SHP77 treated with DMSO at 0.1 percent for 48 hours (cell line): ENCODE data around the gene TTLL11.

ENCODE experiments used
- DNase-seq: peaks from one replicate; lab custom pipeline; 2025; lab: John Stamatoyannopoulos, UW

Gene TTLL11

DNA sequence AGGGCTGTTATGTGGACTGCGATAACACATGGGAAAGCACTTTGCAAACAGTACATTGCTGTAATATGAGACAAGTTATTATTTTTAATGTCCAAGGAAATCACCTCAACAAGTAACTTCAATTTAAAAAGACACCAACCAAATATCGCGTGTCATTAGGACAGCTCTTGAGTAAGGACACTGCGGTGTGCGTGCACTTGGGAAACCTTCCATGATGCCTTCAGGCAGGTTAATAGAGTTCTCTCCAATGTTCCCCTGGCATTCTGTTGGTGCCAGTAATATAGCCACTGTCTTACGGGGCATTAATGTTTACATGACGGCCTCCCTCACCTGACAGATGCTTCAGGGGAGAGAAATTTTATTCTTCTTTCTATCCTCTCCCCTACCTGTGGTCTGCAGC is 42.9 kb downstream of the TTLL11 start:
- no peak for DNase-seq

DNA sequence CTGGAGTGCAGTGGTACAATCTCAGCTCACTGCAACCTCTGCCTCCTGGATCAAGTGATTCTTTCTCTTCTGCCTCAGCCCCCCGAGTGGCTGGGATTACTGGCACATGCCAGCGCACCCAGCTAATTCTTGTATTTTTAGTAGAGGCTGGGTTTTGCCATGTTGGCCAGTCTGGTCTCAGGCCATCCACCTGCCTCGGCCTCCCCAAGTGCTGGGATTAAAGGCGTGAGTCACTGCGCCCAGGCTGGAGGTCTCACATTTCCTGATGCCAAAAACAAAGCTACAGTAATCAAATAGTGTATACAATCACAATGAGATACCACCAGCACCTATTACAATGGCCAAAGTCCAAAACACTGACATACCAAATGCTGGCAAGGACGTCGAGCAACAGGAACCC is 51.1 kb downstream of the TTLL11 start:
- no peak for DNase-seq

DNA sequence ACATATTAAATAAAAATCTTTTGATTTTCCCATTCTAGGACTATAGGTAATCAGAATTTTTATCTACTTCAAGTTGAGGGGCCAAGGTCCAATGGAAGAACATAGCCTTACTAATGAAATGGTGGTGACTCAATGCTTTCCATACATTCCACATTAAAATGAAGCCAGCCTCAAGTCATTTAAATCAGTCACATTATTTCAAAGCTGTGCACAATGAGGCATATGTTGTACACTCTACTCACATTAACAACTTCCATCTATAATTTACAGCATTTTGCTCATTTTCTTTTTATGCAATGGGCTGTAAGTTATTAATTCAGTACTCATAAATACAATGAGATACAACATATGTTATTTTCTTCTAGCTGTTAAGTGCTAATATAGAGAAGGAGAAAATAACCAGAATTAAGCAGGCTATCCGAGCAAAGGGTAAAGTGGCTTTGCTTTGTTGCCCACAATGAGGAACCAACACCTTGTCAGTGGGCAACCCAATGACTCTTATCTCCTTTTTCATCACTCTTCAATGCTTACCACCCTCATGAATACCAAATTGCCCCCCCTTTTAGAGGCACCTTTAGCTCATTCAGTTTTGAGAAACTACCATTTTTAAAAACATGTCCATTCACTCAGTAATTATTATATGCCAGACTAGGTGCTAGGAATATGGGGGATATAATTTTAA is 52.4 kb downstream of the TTLL11 start:
- no peak for DNase-seq

DNA sequence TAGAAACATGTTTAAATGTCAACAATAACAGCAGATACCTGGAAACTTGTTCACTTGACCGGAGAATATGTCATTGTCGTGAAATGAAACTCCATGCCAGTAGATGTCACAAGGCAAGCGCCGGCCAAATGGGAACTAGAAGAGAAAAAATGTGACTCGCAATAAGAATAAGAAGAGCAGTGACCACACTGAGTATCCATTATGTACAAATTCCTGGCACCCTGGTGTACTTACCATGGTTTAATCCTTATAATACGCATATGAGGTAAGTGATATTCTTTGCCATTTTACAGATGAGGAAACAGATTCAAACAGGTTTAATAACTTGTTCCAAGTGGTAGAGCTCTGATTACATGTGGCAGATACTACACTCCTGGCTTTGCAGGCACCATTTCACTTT is 53.9 kb downstream of the TTLL11 start:
- no peak for DNase-seq

DNA sequence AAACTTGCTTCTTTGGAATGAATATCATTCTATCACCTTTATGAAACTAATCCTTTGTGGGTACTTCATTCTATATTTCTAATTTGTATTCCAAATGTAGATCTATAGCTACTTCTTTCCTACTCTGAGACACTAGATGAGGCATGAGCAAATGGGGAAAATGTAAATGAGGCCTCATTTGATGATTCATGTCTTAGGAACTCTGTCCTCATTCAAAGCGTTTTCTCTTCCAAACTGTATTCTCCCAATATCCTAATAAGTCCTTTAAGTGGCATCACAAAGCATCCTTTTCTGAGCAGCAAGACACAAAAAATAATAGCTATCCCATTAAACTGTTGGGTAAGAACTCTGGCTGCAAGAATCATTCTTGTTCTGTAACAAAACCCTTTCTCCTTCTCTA is 56.1 kb downstream of the TTLL11 start:
- DNase-seq, result no peak

DNA sequence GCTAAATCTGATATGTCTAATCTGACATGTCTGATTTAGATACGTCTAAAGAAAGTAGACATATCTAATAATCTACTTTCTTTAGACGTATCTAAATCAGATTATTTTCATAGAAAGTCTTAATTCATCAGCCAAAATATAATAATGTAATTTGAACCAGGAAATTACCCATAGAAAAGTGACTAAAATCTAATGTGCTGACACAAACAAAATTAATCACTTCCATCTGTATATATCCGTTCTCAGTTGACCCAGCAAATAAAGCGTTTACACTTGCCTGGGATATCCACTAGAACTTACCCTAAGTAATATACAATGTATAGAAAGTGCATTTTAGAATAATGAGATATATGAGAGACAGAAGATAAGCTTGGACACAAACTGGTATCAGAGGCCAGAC is 56.7 kb downstream of the TTLL11 start:
- no peak for DNase-seq

DNA sequence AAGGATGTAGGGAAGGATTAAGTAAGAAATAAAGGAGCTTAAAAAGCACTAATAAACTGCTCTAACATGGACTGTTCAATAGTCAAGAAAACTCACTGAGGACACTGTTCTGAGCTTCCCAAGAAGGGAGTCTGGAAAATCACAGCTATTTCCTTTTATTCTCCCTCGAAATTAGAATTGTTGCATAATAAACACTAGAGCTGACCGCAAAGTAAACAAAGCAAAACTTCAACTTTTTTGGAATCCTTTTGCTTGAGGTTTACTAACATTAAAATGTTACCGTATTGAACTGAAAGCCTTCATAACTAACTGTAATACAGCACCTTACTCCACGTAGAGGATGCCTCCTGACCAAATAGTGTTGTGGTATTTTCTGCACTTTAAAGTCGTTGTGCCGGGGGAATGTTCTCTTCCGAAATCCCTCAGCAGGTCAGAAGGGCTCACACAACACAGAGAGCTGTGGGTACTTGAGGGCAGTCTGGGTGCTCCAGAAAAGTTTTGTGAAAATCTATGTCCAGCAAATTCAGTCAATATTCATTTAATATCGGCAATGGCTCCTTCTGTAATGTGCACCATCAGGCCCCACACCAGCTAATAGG is 59.2 kb downstream of the TTLL11 start:
- no peak for DNase-seq

DNA sequence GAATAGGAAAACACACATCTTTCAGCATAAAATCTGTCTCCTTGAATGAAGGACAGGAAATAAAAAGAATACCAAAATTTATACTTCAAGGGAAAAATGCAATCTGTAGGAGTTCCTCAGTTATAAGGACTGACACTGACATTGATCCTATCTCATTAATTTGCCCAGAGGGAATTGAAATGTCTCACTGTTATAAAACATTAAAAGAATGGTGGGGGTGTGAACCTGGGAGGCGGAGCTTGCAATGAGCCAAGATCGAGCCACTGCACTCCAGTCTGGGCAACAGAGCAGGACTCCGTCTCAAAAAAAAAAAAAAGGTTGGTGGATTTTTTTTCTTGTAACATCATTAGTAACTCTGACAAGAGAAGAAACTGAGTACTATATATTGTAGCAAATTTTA is 60.8 kb downstream of the TTLL11 start:
- no peak for DNase-seq

DNA sequence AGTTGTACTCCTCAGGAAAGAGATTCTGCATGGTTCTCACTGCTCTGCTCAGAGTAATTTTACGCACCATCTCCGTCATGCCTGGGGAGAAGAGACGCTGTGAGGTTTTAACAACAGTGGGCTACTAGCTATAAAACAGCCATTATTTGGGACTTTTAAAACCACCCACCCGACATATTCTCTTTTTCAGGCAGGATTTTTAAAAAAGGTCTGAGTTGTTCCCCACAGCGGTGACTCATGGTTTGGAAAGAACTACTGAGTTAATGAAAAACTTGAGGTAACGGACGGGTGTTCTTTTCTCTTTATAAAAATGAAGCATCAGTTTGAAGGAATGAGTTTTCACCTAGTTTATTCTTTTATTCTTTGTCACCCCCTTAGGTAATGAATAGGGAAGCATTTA is 61.3 kb downstream of the TTLL11 start:
- no peak for DNase-seq

DNA sequence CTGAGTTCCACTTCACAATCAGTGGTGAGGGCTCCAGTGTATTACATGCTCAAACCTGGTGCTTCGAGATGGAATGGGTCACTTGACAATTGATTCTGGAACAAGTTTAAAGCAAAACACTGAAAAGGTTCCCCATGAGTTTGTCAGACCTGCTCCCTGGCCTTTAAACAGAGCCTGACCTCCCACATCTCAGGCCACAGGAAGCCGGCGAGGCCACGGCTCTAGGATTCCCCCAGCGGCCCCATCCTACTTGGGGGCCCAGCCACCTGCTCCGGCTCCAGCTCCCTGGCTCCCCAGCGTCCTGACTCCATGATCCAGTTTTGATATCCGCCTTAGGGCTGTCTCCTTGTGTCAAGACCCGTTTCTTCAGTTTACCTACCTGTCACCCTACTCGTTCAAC is 62.0 kb downstream of the TTLL11 start:
- no peak for DNase-seq

DNA sequence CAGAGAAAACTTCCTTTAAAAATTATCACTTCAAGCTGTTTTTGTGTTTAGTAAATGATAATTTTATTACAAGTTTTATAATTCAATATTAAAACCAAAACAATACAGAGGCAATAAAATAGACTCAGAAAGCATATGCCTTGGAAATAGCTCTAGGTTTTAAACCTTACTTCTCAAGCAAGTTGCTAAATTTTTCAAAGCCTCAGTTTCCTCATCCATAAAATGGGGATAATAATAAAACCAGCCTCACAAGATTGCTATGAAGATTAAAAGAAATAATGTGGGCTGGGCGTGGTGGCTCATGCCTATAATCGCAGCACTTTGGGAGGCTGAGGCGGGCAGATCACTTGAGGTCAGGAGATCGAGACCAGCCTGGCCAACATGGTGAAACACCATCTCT is 62.8 kb downstream of the TTLL11 start:
- no peak for DNase-seq

DNA sequence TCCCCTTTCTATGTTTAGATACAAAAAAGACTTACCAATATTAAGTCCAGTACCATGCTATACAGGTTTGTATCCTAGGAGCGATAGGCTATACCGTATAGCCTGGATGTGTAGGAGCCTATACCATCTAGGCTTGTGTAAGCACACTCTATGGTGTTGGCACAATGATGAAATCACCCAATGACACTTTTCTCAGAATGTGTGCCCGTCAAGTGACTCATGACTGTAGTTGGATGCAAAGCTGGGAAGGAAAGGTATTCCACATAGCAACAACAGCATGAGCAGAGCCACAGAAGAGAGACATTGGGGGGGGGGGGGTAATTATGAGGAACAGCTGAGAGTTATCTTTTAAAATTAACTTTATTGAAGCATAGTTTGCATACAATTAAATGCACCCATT is 63.2 kb downstream of the TTLL11 start:
- no peak for DNase-seq

DNA sequence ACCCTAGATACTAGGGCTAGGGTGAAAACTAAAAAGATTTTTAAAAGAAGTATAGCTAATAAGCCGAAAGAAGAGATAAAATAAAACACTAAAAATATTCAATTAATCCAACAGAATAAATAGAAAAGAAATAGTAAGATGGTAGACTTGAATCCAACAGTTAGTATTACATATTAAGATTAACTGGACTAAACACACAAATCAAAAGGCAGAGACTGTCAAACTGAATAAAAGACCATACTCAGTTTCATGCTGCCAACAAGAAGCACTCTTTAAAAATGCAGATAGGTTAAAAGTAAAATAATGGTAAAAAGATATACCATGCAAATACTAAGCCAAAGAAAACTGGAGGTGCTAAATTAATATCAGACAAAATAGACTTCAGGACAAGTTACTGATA is 65.0 kb downstream of the TTLL11 start:
- no peak for DNase-seq

DNA sequence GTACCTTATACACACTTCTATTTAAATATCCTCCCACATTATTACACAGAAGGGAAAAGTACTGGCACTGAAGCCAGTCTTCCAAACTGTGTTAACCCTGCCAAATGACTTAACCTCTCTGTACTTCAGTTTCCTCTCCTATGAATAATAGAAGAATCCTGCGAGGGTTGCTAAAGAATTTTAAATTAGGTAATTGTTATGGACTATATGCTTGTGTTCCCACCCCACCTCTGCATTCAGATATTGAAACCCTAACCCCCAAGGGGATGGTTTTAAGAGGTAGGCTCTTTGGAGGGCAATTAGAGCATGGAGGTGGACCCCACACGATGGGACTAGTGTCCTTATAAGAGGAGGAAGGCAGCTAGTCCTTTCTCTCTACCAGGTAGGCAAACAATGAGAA is 72.7 kb downstream of the TTLL11 start:
- no peak for DNase-seq

DNA sequence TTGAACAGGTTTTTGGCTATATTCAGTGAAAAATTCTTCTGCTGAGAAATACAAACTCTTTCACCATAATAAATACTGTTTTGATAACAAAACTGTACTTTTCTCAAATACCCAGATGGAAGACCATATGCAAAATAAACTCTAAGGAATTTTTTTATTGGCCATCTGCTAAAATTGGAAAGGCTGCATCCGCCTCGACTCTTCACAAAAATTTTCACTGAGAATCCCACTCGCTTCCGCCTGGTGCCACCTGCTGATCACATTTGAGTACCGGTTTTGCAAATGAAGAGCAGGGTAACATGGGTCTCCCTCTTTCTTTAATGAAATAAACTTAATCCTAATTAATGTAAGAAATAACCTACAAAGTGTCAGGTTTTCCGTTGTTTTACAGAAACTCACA is 76.4 kb downstream of the TTLL11 start:
- no peak for DNase-seq

DNA sequence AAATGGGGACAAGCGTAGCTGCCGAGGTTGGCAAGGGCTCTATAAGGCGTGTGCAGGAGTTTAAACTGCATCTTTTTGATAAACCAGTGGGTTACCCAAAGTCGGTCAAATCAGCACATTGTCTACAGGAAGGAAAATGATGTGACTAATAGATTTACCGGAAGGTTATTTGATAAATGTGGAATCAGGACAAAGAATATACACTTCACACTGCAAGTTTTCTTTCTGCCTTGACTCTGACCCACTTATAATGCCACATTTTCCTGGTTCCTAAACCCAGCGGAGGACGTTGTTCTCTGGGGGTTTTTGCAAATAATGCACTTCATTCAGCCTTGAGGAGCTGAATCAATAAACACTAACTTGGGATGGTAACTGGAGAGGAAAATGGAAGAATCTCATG is 76.8 kb downstream of the TTLL11 start:
- DNase-seq, result no peak

DNA sequence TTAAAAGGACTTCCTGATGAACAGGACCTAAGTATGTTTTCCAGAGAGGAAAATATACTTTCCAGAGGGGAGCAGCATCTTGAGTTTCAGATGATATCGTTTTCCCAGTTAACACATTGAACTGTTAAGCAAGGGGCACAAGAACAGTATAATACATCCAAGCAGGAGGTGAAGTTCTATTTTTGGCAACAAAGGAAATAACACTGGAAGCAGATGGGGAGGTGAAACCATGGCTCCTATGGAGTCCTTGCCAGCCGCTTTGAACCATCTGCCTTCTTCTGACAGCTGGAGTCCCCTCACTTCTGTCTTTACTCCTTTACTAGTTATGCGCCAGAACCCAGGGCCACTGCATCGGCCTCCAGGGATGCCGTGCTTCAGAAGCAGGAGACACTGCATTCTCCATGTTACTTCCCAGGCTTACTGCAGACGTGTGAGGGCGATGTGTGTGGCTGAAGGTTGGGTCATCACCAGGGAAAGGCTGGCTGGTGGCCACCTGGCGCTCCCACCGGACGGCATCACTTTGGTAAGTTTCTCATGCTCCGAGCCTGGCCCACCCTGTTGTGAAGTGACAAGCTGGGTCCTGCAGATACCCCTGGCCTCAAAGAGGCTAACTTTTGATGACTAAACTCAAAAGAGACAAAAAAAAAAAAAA is 77.8 kb downstream of the TTLL11 start:
- DNase-seq, result no peak

DNA sequence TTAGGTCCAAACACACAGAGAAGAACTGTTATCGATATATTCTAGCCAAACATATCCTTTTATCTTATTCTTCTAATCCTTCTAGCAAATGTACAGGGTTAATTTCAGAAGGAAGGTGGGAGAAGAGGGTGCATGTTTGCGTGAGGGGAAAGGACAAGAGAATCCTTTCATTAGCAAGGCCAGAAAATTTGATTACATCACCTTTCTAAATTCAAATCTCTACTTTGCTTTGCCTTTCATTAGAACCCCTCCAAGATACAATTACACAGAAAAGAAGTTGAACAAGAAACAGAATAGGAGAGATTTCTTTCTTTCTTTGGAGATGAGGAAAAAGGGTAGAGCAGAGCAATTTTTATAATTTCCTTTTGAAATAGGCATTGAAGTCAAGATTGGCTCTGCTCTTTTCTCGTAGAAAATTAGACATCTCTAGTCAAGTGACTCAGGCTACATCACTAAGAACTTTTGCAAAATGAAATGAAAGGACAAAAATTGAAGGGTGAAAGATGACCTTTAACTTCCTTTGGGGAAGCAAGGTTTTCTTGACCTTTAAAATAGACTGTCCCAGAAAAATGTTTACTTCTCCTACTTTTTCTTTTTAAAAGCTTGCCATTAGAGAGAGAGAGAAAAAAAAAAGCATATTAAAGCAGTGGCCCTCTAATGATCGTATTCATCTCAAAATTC is 81.2 kb downstream of the TTLL11 start:
- DNase-seq, result no peak

DNA sequence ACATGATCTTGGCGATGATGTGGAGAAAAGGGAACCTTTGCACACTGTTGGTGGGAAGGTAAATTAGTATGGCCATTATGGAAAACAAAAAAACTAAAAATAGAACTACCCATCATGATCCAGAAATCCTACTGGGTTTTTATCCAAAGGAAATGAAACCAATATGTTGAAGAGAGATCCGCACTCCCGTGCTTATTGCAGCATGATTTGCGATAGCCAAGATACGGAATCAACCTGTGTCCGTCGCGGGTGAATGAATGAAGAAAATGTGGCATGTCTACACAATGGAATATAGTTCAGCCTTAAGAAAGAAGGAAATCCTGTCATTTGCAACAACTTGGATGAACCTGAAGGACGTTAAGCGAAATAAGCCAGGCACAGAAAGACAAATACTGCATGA is 84.5 kb downstream of the TTLL11 start:
- DNase-seq, result no peak

DNA sequence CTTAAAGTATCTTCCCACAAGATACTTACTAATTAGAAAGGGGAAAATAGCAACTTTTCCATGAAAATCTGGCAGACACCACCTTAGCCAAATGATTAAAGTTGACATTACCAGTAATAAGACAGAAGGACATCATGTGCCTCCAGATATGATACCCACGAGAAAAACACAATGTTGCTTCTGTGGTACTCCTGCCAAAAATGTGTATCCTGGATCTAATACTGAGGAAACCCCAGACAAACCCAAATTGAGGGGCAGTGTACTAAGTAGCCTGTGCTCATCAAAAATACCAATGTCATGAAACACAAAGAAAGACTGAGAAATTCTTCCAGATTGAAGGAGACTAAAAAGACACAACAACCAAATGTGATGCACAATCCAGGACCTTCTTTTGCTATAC is 85.3 kb downstream of the TTLL11 start:
- no peak for DNase-seq

DNA sequence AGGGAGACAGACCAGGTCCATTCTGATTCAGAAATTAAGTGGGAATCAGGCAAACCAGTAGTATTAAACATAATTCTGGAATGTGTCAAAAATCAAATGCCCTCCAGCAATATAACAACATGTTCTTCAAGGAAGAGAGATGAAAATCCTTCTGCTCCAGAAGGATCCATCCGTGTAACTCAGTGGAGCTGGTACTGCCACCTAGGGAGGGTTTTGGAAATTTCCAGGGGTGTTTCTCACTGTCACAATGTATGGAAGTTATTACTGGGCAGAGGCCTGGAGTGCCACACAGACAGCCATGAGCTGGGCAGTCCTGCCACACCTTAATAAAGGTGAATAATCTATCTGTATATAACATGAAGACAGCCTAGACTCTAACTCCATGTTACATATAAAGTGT is 87.5 kb downstream of the TTLL11 start:
- no peak for DNase-seq

DNA sequence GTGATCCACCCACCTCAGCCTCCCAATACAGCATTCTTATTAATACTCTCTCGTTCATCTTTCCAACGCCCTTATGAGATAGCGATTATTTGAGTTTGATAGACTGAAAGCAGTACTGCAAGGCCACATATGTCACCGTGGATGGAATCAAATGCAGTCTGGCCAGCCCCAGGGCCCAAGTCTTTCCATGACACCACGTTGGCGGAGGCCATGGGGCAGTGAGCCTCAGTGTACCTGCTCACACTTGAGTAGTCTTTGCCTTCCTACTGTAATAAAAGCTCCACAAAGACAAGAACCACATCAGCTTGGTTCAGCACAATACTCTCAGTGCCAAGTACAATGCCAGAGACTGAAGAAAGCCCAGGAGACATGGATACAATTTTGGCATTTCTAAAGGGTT is 88.5 kb downstream of the TTLL11 start:
- no peak for DNase-seq

DNA sequence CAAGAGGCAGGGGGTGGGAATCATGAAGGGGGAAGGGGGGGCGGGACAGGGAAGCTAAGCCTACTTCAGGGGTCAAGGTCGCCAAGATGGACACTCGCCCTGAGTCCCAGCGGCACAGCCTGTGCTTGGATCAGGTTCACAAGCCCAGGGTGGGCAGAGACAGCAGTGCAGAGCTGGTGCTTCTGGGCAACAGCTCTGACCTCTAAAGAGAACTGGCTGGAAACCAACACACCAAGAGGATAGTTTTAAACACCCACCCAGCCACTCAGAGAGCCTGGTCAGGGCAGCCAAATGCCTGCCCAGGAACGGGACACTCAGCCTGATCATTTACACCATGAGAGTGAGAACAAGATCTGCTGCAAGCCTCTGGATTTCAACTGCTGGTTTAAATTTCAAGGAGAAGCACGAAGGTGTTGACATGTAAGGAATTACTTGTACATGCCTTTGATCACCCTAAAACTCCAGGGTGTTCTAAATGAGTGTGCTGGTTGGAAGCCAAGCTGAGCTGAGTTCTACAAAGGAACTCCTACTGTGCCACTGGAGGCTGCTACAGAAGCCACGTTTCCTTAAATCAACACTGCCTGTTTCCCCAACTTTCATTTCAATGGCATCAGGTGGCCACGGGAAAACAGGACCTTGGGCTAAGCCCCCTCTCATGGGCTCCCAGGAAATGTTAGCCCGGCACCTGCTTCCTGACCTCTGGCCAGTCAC is 91.5 kb downstream of the TTLL11 start:
- no peak for DNase-seq
